DMS53 treated with DMSO at 0.1 percent for 48 hours (cell line): ENCODE results near the gene RRP1.
"Not testable (repeated sequence)": the region's sequence is repeated elsewhere in the genome, so short reads cannot be mapped to it uniquely, and the experiment has no call there.

Experiments
- DNase-seq: peaks from one replicate; lab custom pipeline; 2025; ENCODE audit not compliant: unreplicated experiment; lab: John Stamatoyannopoulos, UW

The RRP1 gene

GRCh38 chr21:43835861-43836260, 46.5 kb downstream of the RRP1 start:
- no peak for DNase-seq

GRCh38 chr21:43836616-43837015, 47.2 kb downstream of the RRP1 start:
- no peak for DNase-seq

- DNase-seq, result no peak
Measured at GRCh38 chr21:43840259-43840658, 50.9 kb downstream of the RRP1 start.

GRCh38 chr21:43842742-43843141, 53.4 kb downstream of the RRP1 start:
- no peak for DNase-seq

- not testable (repeated sequence) for DNase-seq
Measured at GRCh38 chr21:43844906-43845305, 55.5 kb downstream of the RRP1 start.

- no peak for DNase-seq
Measured at GRCh38 chr21:43845386-43845785, 56.0 kb downstream of the RRP1 start.

- DNase-seq, result no peak
Measured at GRCh38 chr21:43846430-43846829, 57.1 kb downstream of the RRP1 start.

GRCh38 chr21:43847301-43847700, 57.9 kb downstream of the RRP1 start:
- DNase-seq, result no peak

GRCh38 chr21:43848771-43849170, 59.4 kb downstream of the RRP1 start:
- DNase-seq, result no peak

GRCh38 chr21:43849532-43850299, 60.3 kb downstream of the RRP1 start:
- no peak for DNase-seq

- DNase-seq, result no peak
Measured at GRCh38 chr21:43850728-43851295, 61.4 kb downstream of the RRP1 start.

GRCh38 chr21:43851593-43851992, 62.2 kb downstream of the RRP1 start:
- DNase-seq, result no peak

- DNase-seq, result no peak
Measured at GRCh38 chr21:43853851-43854772, 64.7 kb downstream of the RRP1 start.
